ENCODE measurements around the gene TPD52L1.

- TF ChIP-seq POLR2A (IDR thresholded peaks at IDR 0.05; ENCODE audit: low read depth, low read length) = no peak
- no peak for TF ChIP-seq POLR2AphosphoS5 (IDR thresholded peaks at IDR 0.05; ENCODE audit: insufficient read depth, low read depth, low read length)
- no peak for TF ChIP-seq MYC (IDR thresholded peaks at IDR 0.05; ENCODE audit: low read depth, low read length)
- no peak for TF ChIP-seq CTCF (IDR thresholded peaks at IDR 0.05; ENCODE audit: extremely low read depth in 1 of 2, insufficient read depth in 1 of 2, low read depth in 1 of 2, low read length in 2 of 2)
- no peak for TF ChIP-seq GATA2 (IDR thresholded peaks at IDR 0.05; ENCODE audit: insufficient read depth, insufficient read length, low read depth, low read length)
- TF ChIP-seq JUN (IDR thresholded peaks at IDR 0.05; ENCODE audit: borderline replicate concordance, insufficient read depth, insufficient read length, low read depth) = no peak
- no peak for TF ChIP-seq EZH2 (IDR thresholded peaks at IDR 0.05; ENCODE audit: borderline replicate concordance, low read depth, low read length, severe bottlenecking)
Measured at GRCh38 chr6:125275779-125276178, 122.2 kb downstream of the TPD52L1 start.

Data from endothelial cell of umbilical vein (primary cell).